HG03558 (cell line): ENCODE data around the gene LRFN4.

Experiments
- ATAC-seq: cut with Tn5 transposase; IDR thresholded peaks from one replicate; pipeline ENCODE4 v1.9.1; 2021; ENCODE audit warnings: moderate number of reproducible peaks; ENCODE audit not compliant: unreplicated experiment; ENCODE audit errors: extremely low read depth

The LRFN4 gene

DNA sequence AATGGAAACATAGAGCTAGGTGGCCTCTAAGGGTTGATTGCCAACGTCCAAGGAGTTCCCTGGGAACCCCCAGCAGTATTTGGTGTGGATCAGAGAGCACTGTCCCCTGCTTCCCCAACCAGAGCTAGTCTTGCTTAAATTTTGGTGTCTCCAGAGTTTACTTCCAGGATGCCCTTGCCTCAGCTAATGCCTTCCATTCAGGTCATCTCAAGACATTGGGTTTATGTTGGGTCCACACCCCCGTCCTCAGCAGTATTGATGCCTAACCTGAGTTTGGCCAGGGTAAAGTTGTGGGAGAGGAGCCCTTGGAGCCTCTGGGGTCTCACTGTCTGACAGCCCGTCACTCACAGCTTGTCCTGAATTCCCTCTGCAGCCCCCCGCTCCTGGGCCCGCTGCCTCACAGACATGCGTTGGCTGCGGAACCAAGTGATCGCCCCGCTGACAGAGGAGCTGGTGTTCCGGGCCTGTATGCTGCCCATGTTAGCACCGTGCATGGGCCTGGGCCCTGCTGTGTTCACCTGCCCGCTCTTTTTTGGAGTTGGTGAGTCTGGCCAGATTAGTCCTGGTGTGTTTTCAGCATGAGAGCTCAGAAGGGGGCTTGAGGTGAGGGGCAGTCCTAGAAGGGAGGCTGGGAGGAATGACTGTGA is 12.2 kb upstream of the LRFN4 start:
- ATAC-seq: no peak

- no peak for ATAC-seq
These were observed 11.6 kb upstream of the LRFN4 start for GRCh38 chr11:66845143-66845875.

DNA sequence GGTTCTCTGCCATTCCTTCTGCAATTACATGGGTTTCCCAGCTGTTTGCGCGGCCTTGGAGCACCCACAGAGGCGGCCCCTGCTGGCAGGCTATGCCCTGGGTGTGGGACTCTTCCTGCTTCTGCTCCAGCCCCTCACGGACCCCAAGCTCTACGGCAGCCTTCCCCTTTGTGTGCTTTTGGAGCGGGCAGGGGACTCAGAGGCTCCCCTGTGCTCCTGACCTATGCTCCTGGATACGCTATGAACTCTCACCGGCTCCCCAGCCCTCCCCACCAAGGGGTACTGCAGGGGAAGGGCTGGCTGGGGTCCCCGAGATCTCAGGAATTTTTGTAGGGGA is 11.0 kb upstream of the LRFN4 start:
- ATAC-seq: no peak

DNA sequence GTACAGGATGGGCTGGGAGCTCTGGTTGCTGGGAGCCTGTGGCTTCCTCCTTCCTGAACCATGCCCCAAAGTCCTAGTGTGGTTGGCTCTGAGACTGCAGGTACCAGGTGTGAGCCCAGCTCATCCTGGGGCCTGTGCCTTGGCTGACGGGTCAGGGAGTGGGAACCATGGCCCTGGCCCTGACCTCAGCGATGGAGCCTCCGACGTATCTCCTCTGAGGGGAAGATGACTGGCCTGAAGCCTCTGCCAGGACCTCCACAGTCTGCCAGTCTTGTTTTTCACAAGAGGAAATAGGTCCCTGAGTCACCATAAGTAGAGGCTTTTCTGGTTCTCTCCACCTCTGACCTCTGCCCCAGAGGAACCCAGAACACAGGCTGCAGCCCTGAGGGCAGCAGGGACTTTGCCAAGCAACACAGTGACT is 10.2 kb upstream of the LRFN4 start:
- ATAC-seq: no peak

GRCh38 chr11:66847461-66848232 is 9.2 kb upstream of the LRFN4 start:
- ATAC-seq: no peak

DNA sequence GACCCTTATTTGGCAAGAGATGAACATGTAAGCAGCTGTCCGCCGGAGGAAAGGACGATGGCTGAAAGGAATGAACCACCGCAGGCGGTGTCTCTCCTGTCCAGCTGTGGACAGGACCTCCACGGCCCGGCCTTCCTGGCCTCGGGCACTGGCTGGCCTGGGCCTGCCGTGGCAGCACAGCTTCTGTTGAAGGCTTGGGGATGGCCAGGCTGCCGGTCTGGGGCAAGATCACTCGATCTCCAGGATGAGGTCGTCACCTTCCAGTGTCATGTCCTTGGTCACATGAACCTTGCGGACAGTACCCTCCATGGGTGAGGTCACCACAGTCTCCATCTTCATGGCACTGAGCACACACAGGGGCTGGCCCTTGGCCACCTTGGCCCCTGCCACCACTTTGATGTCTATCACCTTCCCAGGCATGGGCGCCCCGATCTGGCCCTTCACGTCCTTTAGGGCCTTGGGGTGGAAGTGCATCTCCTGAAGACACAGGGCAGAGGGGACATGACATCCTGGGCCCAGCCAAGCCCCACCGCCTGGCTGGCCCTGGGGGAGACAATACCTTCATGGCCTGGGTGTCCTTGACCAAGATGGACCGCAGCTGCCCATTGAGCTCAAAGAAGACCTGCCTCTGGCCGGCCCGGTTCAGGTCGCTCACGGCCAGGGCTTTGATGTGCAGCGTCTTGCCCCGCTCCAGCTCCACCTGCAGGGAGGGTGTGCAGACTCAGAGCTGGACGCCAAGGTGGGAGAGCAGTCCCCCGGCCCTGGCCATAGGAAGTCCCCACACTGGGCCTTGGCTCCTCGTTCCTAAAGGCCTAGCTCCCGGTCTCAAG is 8.0 kb upstream of the LRFN4 start:
- ATAC-seq: no peak

GRCh38 chr11:66849501-66850234 is 7.2 kb upstream of the LRFN4 start:
- no peak for ATAC-seq

- no peak for ATAC-seq
These were observed 6.7 kb upstream of the LRFN4 start for GRCh38 chr11:66850235-66850587.

DNA sequence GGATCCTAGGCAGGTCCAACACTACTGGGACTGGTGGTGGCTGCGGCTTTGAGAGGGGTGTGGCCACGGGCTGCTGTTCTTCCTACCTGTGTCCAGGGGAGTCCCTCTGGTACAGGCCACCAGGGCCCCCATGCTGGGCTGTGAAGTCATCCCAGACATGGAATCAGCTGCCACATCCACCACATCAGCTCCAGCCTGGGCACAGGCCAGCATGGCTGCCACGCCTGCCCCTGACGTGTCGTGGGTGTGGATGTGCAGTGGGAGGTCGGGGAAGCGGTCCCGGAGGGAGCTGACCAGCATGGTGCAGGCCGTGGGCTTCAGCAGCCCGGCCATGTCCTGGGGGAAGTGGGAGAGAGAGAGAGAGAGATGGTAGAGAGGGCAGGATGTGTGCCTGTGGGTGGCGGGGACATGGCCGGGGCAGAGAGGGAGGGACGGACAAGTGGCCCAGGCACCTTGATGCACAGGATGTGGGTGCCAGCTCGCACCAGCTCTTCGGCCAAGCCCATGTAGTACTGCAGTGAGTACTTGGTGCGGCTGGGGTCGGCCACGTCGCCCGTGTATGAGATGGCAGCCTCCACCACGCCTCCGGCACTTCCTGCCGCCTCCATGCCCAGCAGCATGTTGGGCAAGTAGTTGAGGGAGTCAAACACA is 6.2 kb upstream of the LRFN4 start:
- no peak for ATAC-seq

GRCh38 chr11:66851239-66851596 is 5.6 kb upstream of the LRFN4 start:
- no peak for ATAC-seq

DNA sequence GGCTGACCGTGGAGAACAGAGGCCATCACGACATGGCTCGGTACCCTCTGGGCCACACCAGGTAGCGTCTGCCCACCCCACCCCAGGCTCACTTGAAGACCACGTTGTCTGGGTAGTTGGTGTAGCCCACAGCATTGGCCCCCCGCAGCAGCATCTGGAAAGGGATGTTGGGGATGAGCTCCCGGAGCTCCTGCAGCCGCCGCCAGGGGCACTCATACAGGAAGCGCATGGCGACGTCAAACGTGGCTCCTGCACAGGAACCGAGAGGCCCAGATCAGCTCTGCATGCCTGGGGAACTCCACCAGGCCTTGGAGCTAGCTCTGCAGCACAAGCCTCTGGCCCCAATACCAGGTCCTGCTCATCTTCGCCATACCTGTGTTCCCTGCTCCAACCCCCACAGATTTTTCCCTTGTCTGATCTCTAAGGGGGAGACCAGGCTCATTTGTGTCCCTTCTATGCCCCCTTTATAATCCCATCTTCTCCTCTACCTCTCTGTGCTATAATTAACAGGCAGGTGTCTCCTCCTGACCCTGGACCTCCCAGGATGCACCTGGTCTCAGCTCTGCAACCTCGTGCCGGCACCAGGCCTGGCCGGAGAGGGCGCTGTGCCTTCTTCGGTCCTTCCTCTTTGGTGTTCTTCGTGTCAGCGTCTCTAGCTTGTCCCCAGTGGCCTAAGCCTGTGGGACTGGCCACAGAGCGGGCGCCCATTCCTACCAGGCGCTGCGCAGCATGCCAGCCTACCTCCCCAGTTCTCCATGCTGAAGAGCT is 5.0 kb upstream of the LRFN4 start:
- no peak for ATAC-seq

DNA sequence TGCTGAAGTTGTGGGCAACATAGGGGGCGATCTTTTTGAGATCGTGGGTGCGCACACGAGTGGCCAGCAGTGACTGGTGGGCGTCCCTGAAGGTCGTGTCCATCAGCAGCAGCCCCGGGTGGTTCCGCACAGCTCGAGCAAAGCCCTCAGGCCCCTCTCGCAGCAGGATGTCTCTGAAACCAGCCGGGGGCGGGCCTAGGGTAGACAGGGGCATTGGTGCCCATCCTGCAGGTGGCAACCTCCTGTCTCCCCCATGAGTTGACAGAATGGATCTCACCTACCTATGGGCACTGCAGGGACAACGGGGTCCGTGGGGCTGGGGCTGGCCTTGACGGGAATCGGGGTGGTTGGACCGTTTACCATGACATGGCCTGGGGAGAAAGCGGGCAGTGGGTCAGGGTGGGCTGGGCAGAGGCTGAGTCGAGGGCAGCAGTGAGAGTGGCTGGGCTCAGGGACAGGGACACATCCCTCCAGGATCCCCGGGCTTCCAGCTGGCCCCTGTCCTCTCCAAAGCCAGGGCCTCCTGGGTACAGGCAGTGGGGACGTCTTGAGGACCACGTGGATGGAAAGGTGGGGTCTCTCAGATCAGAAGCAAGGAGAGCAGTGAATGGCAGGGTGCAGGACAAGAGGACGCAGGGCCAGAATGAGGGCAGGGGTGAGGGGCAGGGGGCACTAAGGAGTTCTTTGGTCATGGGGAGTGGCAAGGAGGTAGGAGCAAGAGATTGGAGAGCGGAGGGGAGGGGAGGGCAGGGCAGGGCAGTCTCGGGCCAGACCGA is 4.2 kb upstream of the LRFN4 start:
- ATAC-seq: no peak

- ATAC-seq: no peak
These were observed 3.3 kb upstream of the LRFN4 start for GRCh38 chr11:66853242-66854229.

GRCh38 chr11:66854231-66854661 is 2.6 kb upstream of the LRFN4 start:
- ATAC-seq: no peak

DNA sequence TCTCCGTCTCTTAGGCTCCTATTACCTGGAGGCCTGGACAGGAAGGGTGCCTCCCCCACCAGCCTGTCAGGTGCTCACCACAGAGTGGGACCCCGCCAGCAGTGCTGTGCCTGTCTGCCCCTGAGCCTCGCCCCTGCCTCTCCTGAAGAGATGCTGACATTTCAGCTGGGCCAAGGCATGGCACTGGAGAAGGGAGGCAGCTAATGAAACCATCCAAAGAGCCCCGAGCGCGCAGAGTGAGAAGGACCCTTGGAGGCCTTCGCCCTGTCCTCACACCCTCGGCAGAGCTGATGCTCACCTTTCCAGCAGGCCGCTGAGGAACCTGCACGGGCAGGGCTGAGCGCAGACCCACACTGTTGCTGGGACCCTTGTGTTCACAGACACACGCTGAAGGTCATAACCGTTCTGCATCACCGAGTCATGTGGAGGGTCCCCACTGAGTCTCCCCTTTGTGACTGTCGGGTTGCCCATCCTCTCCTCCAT is 2.1 kb upstream of the LRFN4 start:
- ATAC-seq: no peak

- no peak for ATAC-seq
These were observed 1.0 kb upstream of the LRFN4 start for GRCh38 chr11:66855574-66856495.
